Loucy (cell line): ENCODE measurements around the gene SYNDIG1.

ENCODE experiments used
- H2AFZ ChIP-seq: fragments of 200-600 bp; sonication (generic); 2 replicates; pipeline ENCODE4 v1.6.0; 2016; ENCODE audit warnings: antibody characterized with exemption, mild to moderate bottlenecking, low read length, moderate library complexity
- H3F3A ChIP-seq: fragments of 200-600 bp; 2 replicates; pipeline ENCODE4 v1.6.0; 2016; ENCODE audit warnings: antibody characterized with exemption, low read depth, mild to moderate bottlenecking
- H3K27me3 ChIP-seq: fragments of 200-600 bp; sonication (generic); 2 replicates; pipeline ENCODE4 v1.6.1; 2014; ENCODE audit warnings: low read length, mild to moderate bottlenecking; ENCODE audit not compliant: insufficient read depth, poor library complexity, severe bottlenecking
- H3K36me3 ChIP-seq: fragments of 200-600 bp; sonication (generic); 2 replicates; pipeline ENCODE4 v1.6.1; 2016; ENCODE audit warnings: low read length; ENCODE audit not compliant: insufficient read depth
- H3K4me1 ChIP-seq: fragments of 200-600 bp; sonication (generic); 2 replicates; pipeline ENCODE4 v1.5.1; 2014; ENCODE audit warnings: low read length, mild to moderate bottlenecking; ENCODE audit not compliant: insufficient read depth, poor library complexity, severe bottlenecking
- H3K4me2 ChIP-seq: fragments of 200-600 bp; sonication (generic); 2 replicates; pipeline ENCODE4 v1.6.0; 2014; ENCODE audit warnings: antibody characterized with exemption, low read length, low read depth, mild to moderate bottlenecking; ENCODE audit not compliant: poor library complexity, severe bottlenecking
- H3K4me3 ChIP-seq: fragments of 200-600 bp; sonication (generic); 2 replicates; pipeline ENCODE4 v1.5.1; 2014; ENCODE audit warnings: low read length, mild to moderate bottlenecking, mixed read lengths; ENCODE audit not compliant: poor library complexity, severe bottlenecking
- H3K79me2 ChIP-seq: fragments of 200-600 bp; sonication (generic); 2 replicates; pipeline ENCODE4 v1.6.1; 2014; ENCODE audit warnings: low read length; ENCODE audit not compliant: insufficient read depth
- H3K9ac ChIP-seq: fragments of 200-600 bp; sonication (generic); 2 replicates; pipeline ENCODE4 v1.6.0; 2014; ENCODE audit warnings: mild to moderate bottlenecking, low read depth, low read length, moderate library complexity; ENCODE audit not compliant: poor library complexity, severe bottlenecking
- H3K9me2 ChIP-seq: fragments of 200-600 bp; sonication (generic); replicated peaks from 2 replicates; pipeline ENCODE4 v1.6.1; 2016; ENCODE audit warnings: low read depth, low read length, mixed read lengths
- H3K9me3 ChIP-seq: fragments of 200-600 bp; sonication (generic); 2 replicates; pipeline ENCODE4 v1.6.1; 2014; ENCODE audit warnings: mild to moderate bottlenecking, antibody characterized with exemption, low read length, low read depth; ENCODE audit not compliant: insufficient read depth
- H4K20me1 ChIP-seq: fragments of 200-600 bp; sonication (generic); 2 replicates; pipeline ENCODE4 v1.6.0; 2014; ENCODE audit warnings: antibody characterized with exemption, low read length, mild to moderate bottlenecking; ENCODE audit not compliant: insufficient read depth, poor library complexity, severe bottlenecking
- CTCF ChIP-seq: fragments of 200-600 bp; sonication (generic); conservative IDR thresholded peaks from 2 replicates; pipeline ENCODE4 v1.5.1; 2014; ENCODE audit warnings: mild to moderate bottlenecking, antibody characterized with exemption, low read length
- EZH2phosphoT487 ChIP-seq: fragments of 200-600 bp; IDR thresholded peaks from 2 replicates; pipeline ENCODE4 v1.6.1; 2018; ENCODE audit warnings: antibody characterized with exemption, mild to moderate bottlenecking, moderate library complexity, borderline replicate concordance

SYNDIG1 gene

GRCh38 chr20:24662322-24662721 is 192.9 kb downstream of the SYNDIG1 start:
- H3K36me3 ChIP-seq = no peaks in the 10 kb centered on the region
- no peak overlapping the region for H3K4me3 ChIP-seq
- TF ChIP-seq EZH2phosphoT487 (no peak), CTCF (no peak)
- H3K27me3 ChIP-seq = no peaks in the 10 kb centered on the region
- no peak overlapping the region for H3K9ac ChIP-seq
- no peaks in the 10 kb centered on the region for H4K20me1 ChIP-seq
- H2AFZ ChIP-seq = no peak overlapping the region
- H3F3A ChIP-seq = no peaks in the 10 kb centered on the region
- H3K4me2 ChIP-seq = no peak overlapping the region
- H3K4me1 ChIP-seq = no peaks in the 10 kb centered on the region
- no peaks in the 10 kb centered on the region; the same call in 1 of the 2 replicates for H3K9me3 ChIP-seq
- no peaks in the 10 kb centered on the region for H3K79me2 ChIP-seq
- H3K9me2 ChIP-seq = no peaks in the 10 kb centered on the region

- Histone ChIP-seq H3K4me1 (no peaks in the 10 kb centered on the region), H3K4me3 (no peak overlapping the region), H3K4me2 (no peak overlapping the region), H3K79me2 (no peaks in the 10 kb centered on the region), H3K9me3 (no peaks in the 10 kb centered on the region; the same call in 1 of the 2 replicates), H2AFZ (no peak overlapping the region), H3K9ac (no peak overlapping the region), H4K20me1 (no peaks in the 10 kb centered on the region), H3F3A (no peaks in the 10 kb centered on the region), H3K9me2 (no peaks in the 10 kb centered on the region), H3K36me3 (no peaks in the 10 kb centered on the region), H3K27me3 (no peaks in the 10 kb centered on the region)
- TF ChIP-seq EZH2phosphoT487 (no peak), CTCF (no peak)
Observed at GRCh38 chr20:24662752-24663365, 193.4 kb downstream of the SYNDIG1 start.

GRCh38 chr20:24663496-24663895 is 194.1 kb downstream of the SYNDIG1 start:
- Histone ChIP-seq H3K4me3 (no peak overlapping the region), H2AFZ (no peak overlapping the region), H3K4me2 (no peak overlapping the region), H3F3A (no peaks in the 10 kb centered on the region), H3K4me1 (no peaks in the 10 kb centered on the region), H3K79me2 (no peaks in the 10 kb centered on the region), H3K9ac (no peak overlapping the region), H3K9me3 (no peaks in the 10 kb centered on the region; the same call in 1 of the 2 replicates), H3K27me3 (no peaks in the 10 kb centered on the region), H3K36me3 (no peaks in the 10 kb centered on the region), H4K20me1 (no peaks in the 10 kb centered on the region), H3K9me2 (no peaks in the 10 kb centered on the region)
- TF ChIP-seq EZH2phosphoT487 (no peak), CTCF (no peak)
